Measurements from ENCODE around the gene QKI.

GRCh38 chr6:163414946-163415619, 565 bp downstream of the QKI start:
- no peak for TF ChIP-seq MAX (IDR thresholded peaks at IDR 0.05; ENCODE audit: insufficient read depth, insufficient read length)
- no peak for TF ChIP-seq CTCF (IDR thresholded peaks at IDR 0.05; ENCODE audit: extremely low read depth in 1 of 2, insufficient read depth in 1 of 2, low read depth in 1 of 2, low read length in 2 of 2)
- no peak for TF ChIP-seq FOS (IDR thresholded peaks at IDR 0.05; ENCODE audit: borderline replicate concordance, insufficient read depth, low read length)
- TF ChIP-seq EZH2 (IDR thresholded peaks at IDR 0.05; ENCODE audit: borderline replicate concordance, low read depth, low read length, severe bottlenecking): no peak
- TF ChIP-seq POLR2AphosphoS5 (IDR thresholded peaks at IDR 0.05; ENCODE audit: insufficient read depth, low read depth, low read length): no peak
- no peak for TF ChIP-seq MYC (IDR thresholded peaks at IDR 0.05; ENCODE audit: low read depth, low read length)
- TF ChIP-seq POLR2A (IDR thresholded peaks at IDR 0.05; ENCODE audit: low read depth, low read length): no peak

Measured in endothelial cell of umbilical vein (primary cell).